ENCODE measurements around the gene MRPL21. TPM values are rescaled to one million over a fixed set of nuclear protein-coding genes. Genes with fewer than 3 reads are reported as not detected.
"Not testable (repeated sequence)": the region's sequence is repeated elsewhere in the genome, so short reads cannot be mapped to it uniquely, and the experiment has no call there.

MRPL21 gene
- total RNA-seq, 6 experiments from 2014 or later: 18.8 to 50.4 (median 26.0) TPM

DNA sequence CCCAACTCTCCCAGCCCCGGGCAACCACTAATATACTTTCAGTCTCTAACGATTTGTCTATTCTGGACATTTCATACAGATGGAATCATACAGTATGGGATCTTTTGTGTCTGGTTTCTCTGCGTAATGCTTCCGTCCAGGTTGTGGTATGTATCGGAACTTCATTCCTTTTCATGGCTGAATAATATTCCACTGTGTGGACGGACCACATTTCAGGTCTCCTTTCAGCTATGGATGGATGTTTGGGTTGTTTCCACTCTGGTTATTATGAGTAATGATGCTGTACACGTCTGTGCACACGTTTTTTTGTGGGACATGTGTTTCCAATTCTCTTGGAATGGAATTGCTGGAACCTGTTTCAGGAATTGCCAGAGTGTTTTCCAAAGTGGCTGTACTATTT is 44.5 kb downstream of the MRPL21 start:
- no peak for ATAC-seq
- peaks cover 5 to 19% (median 11%) of the 10 kb centered on the region in 4 donors for H3K4me1 ChIP-seq
- H3K27me3 ChIP-seq: no peaks in the 10 kb centered on the region
- no peak for TF ChIP-seq POLR2A (IDR thresholded peaks at IDR 0.05)
- TF ChIP-seq, protein P1, sequence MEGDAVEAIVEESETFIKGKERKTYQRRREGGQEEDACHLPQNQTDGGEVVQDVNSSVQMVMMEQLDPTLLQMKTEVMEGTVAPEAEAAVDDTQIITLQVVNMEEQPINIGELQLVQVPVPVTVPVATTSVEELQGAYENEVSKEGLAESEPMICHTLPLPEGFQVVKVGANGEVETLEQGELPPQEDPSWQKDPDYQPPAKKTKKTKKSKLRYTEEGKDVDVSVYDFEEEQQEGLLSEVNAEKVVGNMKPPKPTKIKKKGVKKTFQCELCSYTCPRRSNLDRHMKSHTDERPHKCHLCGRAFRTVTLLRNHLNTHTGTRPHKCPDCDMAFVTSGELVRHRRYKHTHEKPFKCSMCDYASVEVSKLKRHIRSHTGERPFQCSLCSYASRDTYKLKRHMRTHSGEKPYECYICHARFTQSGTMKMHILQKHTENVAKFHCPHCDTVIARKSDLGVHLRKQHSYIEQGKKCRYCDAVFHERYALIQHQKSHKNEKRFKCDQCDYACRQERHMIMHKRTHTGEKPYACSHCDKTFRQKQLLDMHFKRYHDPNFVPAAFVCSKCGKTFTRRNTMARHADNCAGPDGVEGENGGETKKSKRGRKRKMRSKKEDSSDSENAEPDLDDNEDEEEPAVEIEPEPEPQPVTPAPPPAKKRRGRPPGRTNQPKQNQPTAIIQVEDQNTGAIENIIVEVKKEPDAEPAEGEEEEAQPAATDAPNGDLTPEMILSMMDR (IDR thresholded peaks at IDR 0.05): no peak
- no peak for DNase-seq
- H3K27ac ChIP-seq: peak overlapping the region in 1 of 3 donors; percentile 75
- no peak overlapping the region for H3K4me3 ChIP-seq
- intact Hi-C loops (cut with DNase I): no loop called here
- no peaks in the 10 kb centered on the region for H3K9me3 ChIP-seq
- no peaks in the 10 kb centered on the region for H3K36me3 ChIP-seq
- WGBS (ENCODE audit: insufficient coverage, low coverage, low lambda C conversion rate, missing lambda C conversion rate): 80% methylated on average over 7 of the region's 8 CpGs

GRCh38 chr11:68857037-68857586 is 46.5 kb downstream of the MRPL21 start:
- Histone ChIP-seq H3K4me1 (peaks cover 5 to 19% (median 11%) of the 10 kb centered on the region in 4 donors), H3K4me3 (no peak overlapping the region), H3K27ac (peak overlapping the region; percentile 53 to 87 (median 75)), H3K27me3 (no peaks in the 10 kb centered on the region), H3K36me3 (no peaks in the 10 kb centered on the region), H3K9me3 (no peaks in the 10 kb centered on the region)
- DNase-seq: peak in 1 of 3 donors; percentile 11
- peak; percentile 13 to 43 (median 22) for ATAC-seq
- intact Hi-C loops (cut with DNase I): no loop called here
- WGBS (ENCODE audit: insufficient coverage, low coverage, low lambda C conversion rate, missing lambda C conversion rate): 49% methylated on average over 8 of the region's 8 CpGs
- TF ChIP-seq, protein P1 (IDR thresholded peaks at IDR 0.05): no peak
- TF ChIP-seq POLR2A (IDR thresholded peaks at IDR 0.05): no peak

- ATAC-seq; H3K36me3 ChIP-seq; H3K27me3 ChIP-seq; intact Hi-C loops (cut with DNase I); H3K4me3 ChIP-seq; H3K9me3 ChIP-seq: not testable (repeated sequence)
- WGBS (ENCODE audit: insufficient coverage, low coverage, low lambda C conversion rate, missing lambda C conversion rate): 64% methylated on average over 17 of the region's 21 CpGs
- H3K27ac ChIP-seq: peak overlapping the region; percentile 53 to 87 (median 75)
- H3K4me1 ChIP-seq: peaks cover 5 to 19% (median 11%) of the 10 kb centered on the region in 4 donors
- peak in 1 of 3 donors; percentile 25 for DNase-seq
These were observed 47.1 kb downstream of the MRPL21 start for GRCh38 chr11:68856425-68857030.

- Histone ChIP-seq H3K36me3 (no peaks in the 10 kb centered on the region), H3K27ac (peak overlapping the region; percentile 14 to 87 (median 75)), H3K9me3 (no peaks in the 10 kb centered on the region), H3K27me3 (no peaks in the 10 kb centered on the region), H3K4me3 (peak overlapping the region; percentile 31 to 45 (median 35)), H3K4me1 (peaks cover 5 to 19% (median 11%) of the 10 kb centered on the region in 4 donors)
- TF ChIP-seq, protein P1 (IDR thresholded peaks at IDR 0.05): peak in 1 of 4 donors; percentile 12
- TF ChIP-seq POLR2A (IDR thresholded peaks at IDR 0.05): no peak
- WGBS (ENCODE audit: insufficient coverage, low coverage, low lambda C conversion rate, missing lambda C conversion rate): 40% methylated on average over 23 of the region's 62 CpGs
- DNase-seq (peak in 2 of 3 donors; percentile 69 to 74), ATAC-seq (peak; percentile 48 to 79 (median 68))
- intact Hi-C loops (cut with DNase I): no loop called here
These were observed 48.2 kb downstream of the MRPL21 start for GRCh38 chr11:68855205-68855981.
